ENCODE data around the gene DHX32. TPM values are rescaled to one million over a fixed set of nuclear protein-coding genes. Genes with fewer than 3 reads are reported as not detected.

Gene DHX32
- total RNA-seq, 1 donor from 2014 or later = 15.5 TPM

GRCh38 chr10:125792342-125793300, 88.5 kb downstream of the DHX32 start:
- Mint-ChIP-seq H3K4me1 (no peaks in the 10 kb centered on the region), H3K27ac (no peak overlapping the region), H3K36me3 (ENCODE audit: low read depth) (peaks cover 76% of the 10 kb centered on the region), H3K9me3 (no peaks in the 10 kb centered on the region), H3K27me3 (no peaks in the 10 kb centered on the region), H3K4me3 (no peak overlapping the region)
- CTCF ChIA-PET = no interaction called here
- TF ChIP-seq CTCF (IDR thresholded peaks at IDR 0.05) = no peak
- ATAC-seq (ENCODE audit: low read depth) = no peak
- POLR2A ChIA-PET = no interaction called here
- DNase-seq = no peak
- intact Hi-C loops (cut with micrococcal nuclease) = no loop called here

- intact Hi-C loops (cut with micrococcal nuclease) = no loop called here
- TF ChIP-seq CTCF (IDR thresholded peaks at IDR 0.05) = no peak
- H3K9me3 Mint-ChIP-seq = no peaks in the 10 kb centered on the region
- DNase-seq (no peak), ATAC-seq (ENCODE audit: low read depth) (no peak)
- H3K27ac Mint-ChIP-seq = no peak overlapping the region
- no peaks in the 10 kb centered on the region for H3K4me1 Mint-ChIP-seq
- peaks cover 52% of the 10 kb centered on the region for H3K36me3 Mint-ChIP-seq (ENCODE audit: low read depth)
- no peaks in the 10 kb centered on the region for H3K27me3 Mint-ChIP-seq
- no peak overlapping the region for H3K4me3 Mint-ChIP-seq
- ChIA-PET CTCF (no interaction called here), POLR2A (no interaction called here)
Observed at GRCh38 chr10:125788156-125789034, 92.7 kb downstream of the DHX32 start.

Other genes with a start within 250 kb of the DHX32 start
- not detected in 2 replicates for gene TEX36, start 198.1 kb downstream of the DHX32 start, total RNA-seq
- gene EDRF1, start 161.6 kb downstream of the DHX32 start, total RNA-seq = 41.6 and 52.7 TPM in 2 replicates
- gene MMP21, start 105.5 kb downstream of the DHX32 start, total RNA-seq = 0.10 and 0.35 TPM in 2 replicates
- 34.1 and 34.9 TPM in 2 replicates for gene UROS, start 58.0 kb downstream of the DHX32 start, total RNA-seq
- gene BCCIP, start 57.7 kb downstream of the DHX32 start, total RNA-seq = 63.6 and 64.9 TPM in 2 replicates
- 0.20 and 0.42 TPM in 2 replicates for gene FANK1, start 15.3 kb upstream of the DHX32 start, total RNA-seq

All from activated B cell treated with CpG ODN at 0.5 μM for 24 hours (primary cell).